Measurements from ENCODE around the gene ASB5. TPM values are rescaled to one million over a fixed set of nuclear protein-coding genes. Genes with fewer than 3 reads are reported as not detected.

ASB5 gene
- total RNA-seq, 2 donors from 2014 or later: 2.6 to 5.0 TPM

GRCh38 chr4:176188654-176189053 lies 80.4 kb downstream of the ASB5 start:
- H3K4me1 ChIP-seq (replicated peaks): no peaks in the 10 kb centered on the region
- DNase-seq (ENCODE audit: low spot score): no peak
- H3K36me3 ChIP-seq: no peaks in the 10 kb centered on the region
- H3K4me3 ChIP-seq: no peak overlapping the region
- no peaks in the 10 kb centered on the region for H3K9me3 ChIP-seq
- TF ChIP-seq POLR2A (IDR thresholded peaks at IDR 0.05) (no peak), CTCF (IDR thresholded peaks at IDR 0.05) (no peak), POLR2AphosphoS5 (IDR thresholded peaks at IDR 0.05) (no peak)
- no peaks in the 10 kb centered on the region for H3K27me3 ChIP-seq (replicated peaks; ENCODE audit: insufficient read depth)
- intact Hi-C loops (cut with DNase I): loop anchor here (5.0 kb wide), 1 partner anchor 44 kb away; no protein-coding TSS in a partner anchor
- no peak overlapping the region for H3K27ac ChIP-seq

- intact Hi-C loops (cut with DNase I): loop anchor here (5.0 kb wide), 1 partner anchor 45 kb away; no protein-coding TSS in a partner anchor
Measured at GRCh38 chr4:176187624-176188023, 81.4 kb downstream of the ASB5 start.

DNA sequence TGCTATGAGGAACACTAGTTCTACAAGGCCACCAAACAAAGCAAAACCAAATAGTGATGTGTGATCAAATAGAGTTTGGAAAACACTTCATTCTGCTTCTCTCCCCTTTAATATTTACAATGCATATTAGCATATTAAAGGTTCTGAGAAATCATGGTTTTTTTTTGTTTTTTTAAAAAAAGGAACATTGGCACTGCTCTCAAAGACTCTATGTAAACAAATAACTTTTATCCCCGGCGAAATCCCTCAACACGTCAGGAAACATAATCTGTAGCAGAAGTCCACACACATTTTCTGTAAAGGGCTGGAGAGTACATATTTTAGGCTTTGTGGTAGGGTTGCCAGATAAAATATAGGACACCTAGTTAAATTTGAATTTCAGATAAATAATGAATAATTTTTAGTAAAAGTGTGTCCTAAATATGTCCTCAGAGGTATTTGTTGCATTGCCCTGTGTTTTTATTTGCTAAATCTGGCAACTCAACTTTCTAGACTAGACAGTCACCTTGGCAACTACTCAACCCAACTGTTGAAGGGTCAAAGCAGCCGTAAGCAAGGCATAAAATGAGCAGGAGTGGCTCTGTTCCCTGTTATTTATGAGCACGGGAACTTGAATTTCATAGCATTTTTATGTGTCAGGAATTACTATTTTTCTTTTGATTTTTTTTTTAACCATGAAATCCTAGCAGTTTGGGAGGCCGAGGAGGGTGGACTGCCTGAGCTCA lies 82.2 kb downstream of the ASB5 start:
- no peaks in the 10 kb centered on the region for H3K27me3 ChIP-seq (replicated peaks; ENCODE audit: insufficient read depth)
- WGBS: 13% methylated on average over 6 of the region's 6 CpGs
- H3K4me1 ChIP-seq (replicated peaks): no peaks in the 10 kb centered on the region
- TF ChIP-seq POLR2AphosphoS5 (IDR thresholded peaks at IDR 0.05) (no peak), CTCF (IDR thresholded peaks at IDR 0.05) (no peak), POLR2A (IDR thresholded peaks at IDR 0.05) (no peak)
- H3K4me3 ChIP-seq: no peak overlapping the region
- H3K36me3 ChIP-seq: no peaks in the 10 kb centered on the region
- no peaks in the 10 kb centered on the region for H3K9me3 ChIP-seq
- DNase-seq (ENCODE audit: low spot score): no peak
- intact Hi-C loops (cut with DNase I): loop anchor here (5.0 kb wide), 1 partner anchor 45 kb away; no protein-coding TSS in a partner anchor
- no peak overlapping the region for H3K27ac ChIP-seq

More at GRCh38 chr4:176187624-176188023, 81.4 kb downstream of the ASB5 start:
- Histone ChIP-seq H3K27ac (no peak overlapping the region), H3K27me3 (replicated peaks; ENCODE audit: insufficient read depth) (no peaks in the 10 kb centered on the region), H3K4me3 (no peak overlapping the region), H3K36me3 (no peaks in the 10 kb centered on the region), H3K4me1 (replicated peaks) (no peaks in the 10 kb centered on the region), H3K9me3 (no peaks in the 10 kb centered on the region)
- WGBS: 76% methylated on average over 2 of the region's 2 CpGs
- DNase-seq (ENCODE audit: low spot score): no peak
- TF ChIP-seq POLR2A (IDR thresholded peaks at IDR 0.05) (no peak), POLR2AphosphoS5 (IDR thresholded peaks at IDR 0.05) (no peak), CTCF (IDR thresholded peaks at IDR 0.05) (no peak)

GRCh38 chr4:176186067-176186466 lies 83.0 kb downstream of the ASB5 start:
- Histone ChIP-seq H3K4me1 (replicated peaks) (no peaks in the 10 kb centered on the region), H3K36me3 (no peaks in the 10 kb centered on the region), H3K4me3 (no peak overlapping the region), H3K27me3 (replicated peaks; ENCODE audit: insufficient read depth) (no peaks in the 10 kb centered on the region), H3K9me3 (no peaks in the 10 kb centered on the region), H3K27ac (no peak overlapping the region)
- no peak for DNase-seq (ENCODE audit: low spot score)
- no peak for TF ChIP-seq POLR2A (IDR thresholded peaks at IDR 0.05)
- TF ChIP-seq POLR2AphosphoS5 (IDR thresholded peaks at IDR 0.05): no peak
- TF ChIP-seq CTCF (IDR thresholded peaks at IDR 0.05): no peak
- 65% methylated on average over 2 of the region's 2 CpGs for WGBS
- intact Hi-C loops (cut with DNase I): loop anchor here (5.0 kb wide), 1 partner anchor 46 kb away; no protein-coding TSS in a partner anchor

DNA sequence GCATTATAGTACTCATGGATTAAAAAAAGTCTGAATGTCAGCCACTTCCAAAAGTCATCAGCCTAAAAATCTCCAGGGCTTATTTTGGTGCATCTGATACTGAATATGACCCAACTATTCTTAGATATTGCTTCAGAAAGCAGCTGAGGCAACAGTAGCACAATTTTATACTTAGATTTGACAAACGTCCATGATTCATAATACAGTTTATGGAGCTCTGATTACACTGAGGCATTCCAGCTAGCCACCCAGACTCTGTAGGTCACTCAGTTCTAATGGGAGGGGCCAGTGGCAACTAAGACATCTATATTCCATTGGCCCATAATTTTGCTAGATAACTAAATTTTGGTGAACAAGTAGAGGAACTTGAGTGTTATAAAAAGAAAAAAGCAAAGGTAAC lies 84.0 kb downstream of the ASB5 start:
- Histone ChIP-seq H3K27ac (no peak overlapping the region), H3K36me3 (no peaks in the 10 kb centered on the region), H3K27me3 (replicated peaks; ENCODE audit: insufficient read depth) (no peaks in the 10 kb centered on the region), H3K4me1 (replicated peaks) (no peaks in the 10 kb centered on the region), H3K9me3 (no peaks in the 10 kb centered on the region), H3K4me3 (no peak overlapping the region)
- WGBS: 21% methylated on average over 1 of the region's 1 CpG
- TF ChIP-seq POLR2AphosphoS5 (IDR thresholded peaks at IDR 0.05) (no peak), CTCF (IDR thresholded peaks at IDR 0.05) (no peak), POLR2A (IDR thresholded peaks at IDR 0.05) (no peak)
- no peak for DNase-seq (ENCODE audit: low spot score)
- intact Hi-C loops (cut with DNase I): loop anchor here (5.0 kb wide), 1 partner anchor 47 kb away; no protein-coding TSS in a partner anchor

Data from prostate gland (tissue), 2 donors.